ENCODE data around the gene ITPR3.

GRCh38 chr6:33694401-33694931, 73.3 kb downstream of the ITPR3 start:
- TF ChIP-seq, protein P1, sequence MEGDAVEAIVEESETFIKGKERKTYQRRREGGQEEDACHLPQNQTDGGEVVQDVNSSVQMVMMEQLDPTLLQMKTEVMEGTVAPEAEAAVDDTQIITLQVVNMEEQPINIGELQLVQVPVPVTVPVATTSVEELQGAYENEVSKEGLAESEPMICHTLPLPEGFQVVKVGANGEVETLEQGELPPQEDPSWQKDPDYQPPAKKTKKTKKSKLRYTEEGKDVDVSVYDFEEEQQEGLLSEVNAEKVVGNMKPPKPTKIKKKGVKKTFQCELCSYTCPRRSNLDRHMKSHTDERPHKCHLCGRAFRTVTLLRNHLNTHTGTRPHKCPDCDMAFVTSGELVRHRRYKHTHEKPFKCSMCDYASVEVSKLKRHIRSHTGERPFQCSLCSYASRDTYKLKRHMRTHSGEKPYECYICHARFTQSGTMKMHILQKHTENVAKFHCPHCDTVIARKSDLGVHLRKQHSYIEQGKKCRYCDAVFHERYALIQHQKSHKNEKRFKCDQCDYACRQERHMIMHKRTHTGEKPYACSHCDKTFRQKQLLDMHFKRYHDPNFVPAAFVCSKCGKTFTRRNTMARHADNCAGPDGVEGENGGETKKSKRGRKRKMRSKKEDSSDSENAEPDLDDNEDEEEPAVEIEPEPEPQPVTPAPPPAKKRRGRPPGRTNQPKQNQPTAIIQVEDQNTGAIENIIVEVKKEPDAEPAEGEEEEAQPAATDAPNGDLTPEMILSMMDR (IDR thresholded peaks at IDR 0.05), result no peak
- no peak for TF ChIP-seq POLR2A (IDR thresholded peaks at IDR 0.05)
- TF ChIP-seq EP300 (IDR thresholded peaks at IDR 0.05), result no peak
